Skeletal muscle cell (primary cell): ENCODE measurements around the gene HS6ST3.
"Not testable (repeated sequence)": the region's sequence is repeated elsewhere in the genome, so short reads cannot be mapped to it uniquely, and the experiment has no call there.

Experiments
- DNase-seq: peaks from one replicate; pipeline ENCODE4 v3.0.0-alpha.2; 2010; ENCODE audit warnings: low read depth
- H3K4me3 ChIP-seq: 2 replicates; pipeline ENCODE4 v1.5.1; 2011; ENCODE audit warnings: low read depth, mild to moderate bottlenecking, control low read depth, low read length, moderate library complexity

Gene HS6ST3

GRCh38 chr13:96744367-96745331, 654.7 kb downstream of the HS6ST3 start:
- no peak for DNase-seq
- H3K4me3 ChIP-seq, result no peak overlapping the region

- H3K4me3 ChIP-seq, result no peak overlapping the region
- no peak for DNase-seq
These were observed 657.0 kb downstream of the HS6ST3 start for GRCh38 chr13:96746886-96747285.

DNA sequence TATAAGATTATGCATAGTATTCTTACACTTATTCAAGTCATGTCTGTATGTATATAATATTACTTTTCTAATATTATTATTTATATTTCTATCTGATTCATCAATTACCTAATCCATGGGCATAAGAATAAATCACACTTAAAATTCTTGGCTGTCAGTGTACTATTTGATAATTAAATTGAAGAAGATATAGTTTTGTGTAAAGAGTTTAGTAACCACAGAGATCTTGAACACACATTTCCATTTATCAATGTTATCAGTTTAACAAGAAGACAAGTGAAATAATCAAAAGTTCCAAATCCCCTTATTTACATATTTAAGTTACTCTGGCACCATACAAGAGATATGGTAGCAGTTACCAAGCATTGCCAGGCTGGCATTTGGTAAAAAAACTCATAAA, 659.9 kb downstream of the HS6ST3 start:
- DNase-seq, result no peak
- no peak overlapping the region for H3K4me3 ChIP-seq

DNA sequence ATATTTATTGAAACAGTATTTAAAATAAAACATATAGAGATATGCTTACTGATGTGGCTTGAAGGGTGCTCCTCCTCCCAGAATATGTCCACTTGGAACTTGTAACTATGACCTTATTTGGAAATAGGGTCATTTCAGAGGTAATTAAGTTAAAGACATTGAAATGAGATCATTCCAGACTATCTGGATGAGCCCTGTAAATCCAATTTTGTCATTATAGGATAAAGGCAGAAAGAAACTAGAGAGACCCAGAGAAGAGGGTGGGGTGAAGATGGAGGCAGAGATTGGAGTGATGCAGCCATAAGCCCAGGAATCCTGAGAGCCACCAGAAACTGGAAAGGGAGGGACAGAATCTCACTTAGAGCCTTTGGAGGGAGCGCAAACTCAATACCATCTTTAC, 661.2 kb downstream of the HS6ST3 start:
- DNase-seq, result no peak
- H3K4me3 ChIP-seq, result no peak overlapping the region

DNA sequence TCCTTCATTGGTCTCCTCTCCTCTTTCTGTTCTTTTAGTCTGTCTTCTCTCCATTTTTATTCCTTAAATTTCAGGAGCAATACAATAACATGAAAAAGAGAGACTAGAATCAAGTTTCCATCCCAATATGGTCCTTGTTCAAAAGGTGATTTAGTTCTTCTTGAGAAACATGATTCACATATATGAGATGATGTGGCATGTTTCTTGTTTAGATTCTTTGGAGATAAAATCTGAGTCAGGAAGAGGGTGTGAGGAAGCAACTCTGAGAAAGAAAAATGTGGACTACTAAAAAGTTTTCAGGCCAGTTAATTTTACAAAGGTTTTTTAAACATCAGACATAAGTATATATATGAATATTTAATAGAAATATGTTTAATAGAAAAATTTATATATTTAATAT, 673.0 kb downstream of the HS6ST3 start:
- DNase-seq, result no peak

GRCh38 chr13:96766306-96766705, 676.4 kb downstream of the HS6ST3 start:
- no peak for DNase-seq
- no peak overlapping the region for H3K4me3 ChIP-seq

More for the DNA sequence above, 673.0 kb downstream of the HS6ST3 start:
- H3K4me3 ChIP-seq, result no peak overlapping the region

DNA sequence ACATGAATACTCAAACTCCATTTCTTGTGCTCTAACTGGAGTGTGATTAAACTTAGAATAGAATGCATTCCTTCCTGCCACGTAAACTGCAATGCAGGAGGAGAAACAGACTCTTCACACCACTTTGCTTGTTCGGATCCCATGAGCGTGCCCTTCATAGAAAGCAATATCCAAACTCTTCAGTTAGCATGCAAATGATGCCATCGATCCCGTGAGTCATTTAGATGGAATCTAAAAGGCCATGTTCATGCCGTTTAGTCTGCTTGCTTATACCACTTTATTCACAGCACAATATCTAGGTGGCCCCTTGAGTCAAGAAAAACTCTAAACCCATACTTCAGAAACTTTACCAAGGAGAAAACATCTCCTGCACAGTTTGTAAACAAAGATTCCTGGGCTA, 678.6 kb downstream of the HS6ST3 start:
- H3K4me3 ChIP-seq, result no peak overlapping the region
- no peak for DNase-seq

GRCh38 chr13:96769874-96770273, 680.0 kb downstream of the HS6ST3 start:
- H3K4me3 ChIP-seq, result no peak overlapping the region
- DNase-seq, result no peak

DNA sequence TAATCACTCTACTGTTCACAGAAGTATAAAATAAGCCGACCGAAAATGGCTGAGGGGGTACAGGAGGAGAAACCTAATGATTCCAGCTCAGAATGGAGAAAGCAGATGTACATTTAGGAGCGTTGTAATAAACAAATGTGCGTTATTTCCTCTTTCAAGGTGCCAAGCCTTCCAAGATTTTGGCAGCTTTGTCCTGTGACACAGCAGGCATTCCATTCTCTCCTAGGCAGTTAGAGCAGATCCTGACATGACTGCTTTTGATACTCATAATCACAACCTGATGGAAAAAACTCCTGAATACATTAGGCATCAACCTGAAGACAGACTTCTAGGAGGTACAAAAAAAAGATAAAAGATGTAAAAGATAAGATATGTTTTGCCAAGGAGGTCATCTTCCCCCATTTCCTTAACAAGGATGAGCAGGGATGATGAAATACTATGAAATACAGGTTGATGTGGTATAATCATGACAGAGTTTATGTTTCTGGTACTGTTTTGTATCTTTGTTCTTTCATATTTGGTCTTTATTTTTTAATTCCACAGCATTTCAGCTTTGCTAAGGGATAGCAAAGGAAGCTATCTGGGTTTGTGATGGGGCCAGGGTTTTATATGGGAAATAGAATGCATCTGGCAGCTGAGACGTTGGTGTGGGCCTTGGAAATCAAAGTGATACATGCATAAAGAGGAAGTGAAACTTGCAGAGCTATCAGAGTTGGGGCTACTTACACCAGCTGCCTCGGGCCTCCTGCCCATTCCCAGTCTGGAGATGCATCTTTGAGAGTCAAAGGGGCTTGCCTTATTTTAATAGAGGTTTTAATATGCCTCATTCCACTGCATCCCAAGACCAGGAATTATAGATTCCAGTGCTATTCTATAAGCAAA, 681.8 kb downstream of the HS6ST3 start:
- DNase-seq, result no peak
- H3K4me3 ChIP-seq, result no peak overlapping the region

DNA sequence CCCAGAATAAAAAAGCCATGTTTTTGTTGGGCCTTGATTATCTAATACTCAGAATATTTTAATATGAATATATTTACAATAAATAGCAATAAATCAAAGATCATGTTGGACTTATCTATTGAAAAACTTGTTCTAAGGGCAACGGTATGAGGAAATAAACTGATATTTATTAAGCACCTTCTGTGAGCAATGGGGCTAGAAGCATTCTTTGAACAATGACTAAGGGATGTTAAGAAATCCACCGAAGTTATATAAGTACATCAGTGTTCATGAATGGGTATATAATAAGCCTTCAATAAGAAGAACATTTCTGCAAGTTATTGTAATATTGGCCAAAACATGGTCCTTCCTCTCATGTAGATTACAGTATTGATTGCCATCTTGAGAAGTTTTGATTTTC, 682.5 kb downstream of the HS6ST3 start:
- no peak for DNase-seq
- no peak overlapping the region for H3K4me3 ChIP-seq

GRCh38 chr13:96778302-96778701, 688.4 kb downstream of the HS6ST3 start:
- DNase-seq, H3K4me3 ChIP-seq: not testable (repeated sequence)

GRCh38 chr13:96779691-96780090, 689.8 kb downstream of the HS6ST3 start:
- H3K4me3 ChIP-seq, result no peak overlapping the region
- DNase-seq, result no peak

DNA sequence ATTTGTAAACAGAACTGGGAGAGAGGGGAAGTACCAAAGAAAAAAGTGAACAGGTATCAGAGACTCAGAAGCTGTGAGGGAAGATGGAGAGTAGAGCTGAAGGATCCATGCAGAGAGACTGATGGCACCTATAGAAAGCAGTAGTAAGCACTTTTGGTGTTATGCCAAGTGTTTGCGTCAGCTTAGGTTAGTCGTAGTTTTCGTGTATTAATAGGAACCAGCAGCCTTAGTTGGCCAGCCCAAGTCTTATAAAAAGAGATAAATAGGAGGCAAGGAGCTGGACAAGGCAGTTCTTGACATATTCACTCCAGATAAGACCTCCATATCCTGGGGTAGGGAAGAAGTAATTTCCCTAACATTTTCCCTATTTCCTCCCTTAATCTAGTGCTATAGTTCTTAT, 690.2 kb downstream of the HS6ST3 start:
- H3K4me3 ChIP-seq, result no peak overlapping the region
- DNase-seq, result no peak

GRCh38 chr13:96781141-96781540, 691.2 kb downstream of the HS6ST3 start:
- no peak overlapping the region for H3K4me3 ChIP-seq
- no peak for DNase-seq

DNA sequence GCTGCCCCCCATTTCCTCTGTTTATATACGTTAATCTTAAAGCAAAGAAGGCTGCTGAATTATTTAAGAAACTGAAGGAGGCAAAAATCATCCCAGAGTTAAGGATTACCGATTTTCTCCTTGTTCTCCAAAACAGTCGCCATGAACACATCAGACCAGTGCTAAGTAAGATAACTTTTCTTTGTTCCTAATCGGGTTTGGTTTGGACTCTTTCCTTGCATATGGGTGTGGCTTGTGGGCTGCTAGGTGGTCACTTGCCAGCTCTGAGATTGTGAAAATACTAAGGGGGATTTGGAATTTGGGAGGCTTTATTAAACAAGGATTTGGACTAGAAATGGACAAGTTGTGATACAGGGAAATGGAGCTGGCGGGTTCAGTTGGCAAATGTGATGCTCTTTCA, 692.3 kb downstream of the HS6ST3 start:
- no peak overlapping the region for H3K4me3 ChIP-seq
- no peak for DNase-seq

- H3K4me3 ChIP-seq, result no peak overlapping the region
- no peak for DNase-seq
These were observed 693.1 kb downstream of the HS6ST3 start for GRCh38 chr13:96783057-96783456.

DNA sequence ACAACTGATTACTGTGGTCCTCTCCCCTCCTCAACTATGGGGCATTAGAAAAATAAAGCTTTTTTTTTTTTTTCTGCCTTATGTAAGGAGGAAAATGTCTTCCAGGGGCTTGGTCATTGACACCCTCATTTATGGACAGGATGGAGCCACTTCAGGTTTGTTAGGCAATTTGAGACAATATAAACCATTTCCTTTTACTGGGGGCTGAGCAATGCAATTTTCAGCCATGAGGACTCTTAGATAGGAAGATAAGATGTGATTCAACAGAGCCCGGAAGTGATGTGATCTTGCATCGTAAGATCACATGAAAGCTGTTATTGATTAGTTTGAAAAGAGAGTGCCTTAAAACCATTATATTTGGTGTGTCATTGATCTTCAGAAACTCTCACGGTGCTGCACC, 693.6 kb downstream of the HS6ST3 start:
- H3K4me3 ChIP-seq, result no peak overlapping the region
- DNase-seq, result no peak

DNA sequence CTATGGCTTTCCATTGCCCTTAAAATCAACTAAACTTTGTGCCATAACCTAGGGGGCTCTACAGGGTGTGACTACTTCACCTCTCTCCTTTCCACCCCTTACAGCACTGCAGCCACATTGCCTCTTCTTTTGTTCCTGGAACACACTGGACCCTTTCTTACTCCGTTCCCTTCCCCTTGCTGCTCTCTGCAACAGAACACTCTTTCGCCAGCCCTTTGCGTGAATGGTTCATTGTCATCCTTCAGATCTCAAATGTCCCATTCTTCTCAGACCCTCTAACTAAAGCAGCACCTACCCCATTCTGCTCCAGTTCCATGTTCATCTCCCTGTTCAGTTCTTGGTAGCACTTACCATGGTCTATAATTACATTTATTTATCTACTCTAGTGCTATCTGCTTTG, 696.1 kb downstream of the HS6ST3 start:
- DNase-seq, result no peak
- no peak overlapping the region for H3K4me3 ChIP-seq

DNA sequence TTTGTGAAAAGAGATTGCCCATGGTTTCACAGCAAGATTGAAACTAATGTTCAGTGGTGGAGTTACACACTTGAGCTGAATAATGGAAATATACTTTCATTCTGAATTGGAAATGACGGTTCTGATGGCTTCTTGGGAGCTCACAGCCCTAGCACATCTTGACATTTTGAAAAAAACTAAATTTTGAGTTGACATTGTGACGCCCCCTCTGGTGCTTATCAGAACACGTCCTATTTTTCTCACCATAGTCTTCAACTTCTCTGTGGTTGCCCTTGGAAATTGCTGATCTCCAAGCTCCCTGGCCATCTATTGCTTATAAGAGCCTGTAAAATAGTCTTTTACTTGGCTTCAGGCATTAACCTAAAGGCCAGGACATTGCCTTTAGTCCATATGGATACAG, 702.3 kb downstream of the HS6ST3 start:
- no peak overlapping the region for H3K4me3 ChIP-seq
- DNase-seq, result no peak

- H3K4me3 ChIP-seq, result no peak overlapping the region
- DNase-seq, result no peak
These were observed 703.0 kb downstream of the HS6ST3 start for GRCh38 chr13:96792736-96793403.
